GM12865 (cell line): ENCODE measurements around the gene DAGLB.

ENCODE experiments used
- DNase-seq: peaks from one replicate; pipeline ENCODE4 v3.0.0; 2010; ENCODE audit warnings: low read depth
- H3K4me3 ChIP-seq: 2 replicates; pipeline ENCODE4 v1.5.1; 2011; ENCODE audit warnings: mild to moderate bottlenecking, low read depth, low read length, control low read depth
- CTCF ChIP-seq: IDR thresholded peaks from 2 replicates; pipeline ENCODE4 v1.5.1; 2011; ENCODE audit warnings: low read length, control low read depth, low read depth, inconsistent platforms; ENCODE audit not compliant: insufficient read depth; ENCODE audit errors: missing control alignments

DAGLB gene

GRCh38 chr7:6447581-6448199 lies at the start of gene DAGLB:
TSS of gene DAGLB (minus strand) at chr7:6447954. CDS start at chr7:6447842, 112 bp downstream.
- peak within 1 kb of the TSS; percentile 93 for H3K4me3 ChIP-seq
- TF ChIP-seq CTCF: no peak
- DNase-seq: peak; percentile 97

GRCh38 chr7:6497637-6497905 lies 49.8 kb upstream of the DAGLB start:
- no peak for TF ChIP-seq CTCF
- no peak overlapping the region for H3K4me3 ChIP-seq
- no peak for DNase-seq

- H3K4me3 ChIP-seq: no peak overlapping the region
- TF ChIP-seq CTCF: no peak
These were observed 49.3 kb upstream of the DAGLB start for GRCh38 chr7:6496842-6497636.

GRCh38 chr7:6495597-6496262 lies 48.0 kb upstream of the DAGLB start:
- H3K4me3 ChIP-seq: no peak overlapping the region
- no peak for DNase-seq
- TF ChIP-seq CTCF: no peak

More at GRCh38 chr7:6496842-6497636, 49.3 kb upstream of the DAGLB start:
- no peak for DNase-seq

- TF ChIP-seq CTCF: no peak
- no peak for DNase-seq
- no peak overlapping the region for H3K4me3 ChIP-seq
These were observed 46.6 kb upstream of the DAGLB start for GRCh38 chr7:6494365-6494764.

GRCh38 chr7:6491194-6491593 lies 43.4 kb upstream of the DAGLB start:
- DNase-seq: no peak
- no peak for TF ChIP-seq CTCF
- H3K4me3 ChIP-seq: no peak overlapping the region
